Suppressor macrophage treated with lipopolysaccharide for 1 hour (primary cell): ENCODE data around the gene SUGCT.

ENCODE experiments used
- DNase-seq, 3 donors: peaks; one replicate each; pipeline ENCODE4 v3.0.0-alpha.2; 2020 to 2022

The SUGCT gene

GRCh38 chr7:40889539-40889938 is 754.7 kb downstream of the SUGCT start:
- DNase-seq, result no peak

- no peak for DNase-seq
Observed at GRCh38 chr7:40890088-40890692, 755.4 kb downstream of the SUGCT start.

GRCh38 chr7:40891232-40891631 is 756.4 kb downstream of the SUGCT start:
- DNase-seq, result no peak

- DNase-seq, result no peak
Observed at GRCh38 chr7:40899151-40899550, 764.3 kb downstream of the SUGCT start.

GRCh38 chr7:40899636-40900507 is 765.1 kb downstream of the SUGCT start:
- DNase-seq, result no peak

GRCh38 chr7:40903872-40904271 is 769.1 kb downstream of the SUGCT start:
- DNase-seq, result no peak

- no peak for DNase-seq
Observed at GRCh38 chr7:40907286-40907685, 772.5 kb downstream of the SUGCT start.

- DNase-seq, result no peak
Observed at GRCh38 chr7:40909346-40909980, 774.7 kb downstream of the SUGCT start.
